T-helper 9 cell (primary cell): ENCODE measurements around the gene TLX1.

Experiments
- DNase-seq: peaks from one replicate; pipeline ENCODE4 v3.0.0-alpha.2; 2020

TLX1 gene

GRCh38 chr10:101112799-101113594 lies 18.1 kb upstream of the TLX1 start:
- DNase-seq = no peak

- DNase-seq = no peak
Measured at GRCh38 chr10:101113890-101114403, 17.2 kb upstream of the TLX1 start.

GRCh38 chr10:101114646-101115045 lies 16.5 kb upstream of the TLX1 start:
- no peak for DNase-seq

- DNase-seq = no peak
Measured at GRCh38 chr10:101116754-101117153, 14.3 kb upstream of the TLX1 start.

- DNase-seq = no peak
Measured at GRCh38 chr10:101118031-101118430, 13.1 kb upstream of the TLX1 start.

- no peak for DNase-seq
Measured at GRCh38 chr10:101120520-101120883, 10.6 kb upstream of the TLX1 start.

GRCh38 chr10:101120884-101121653 lies 10.0 kb upstream of the TLX1 start:
- DNase-seq = peak; percentile 24

GRCh38 chr10:101121654-101122031 lies 9.5 kb upstream of the TLX1 start:
- no peak for DNase-seq

- no peak for DNase-seq
Measured at GRCh38 chr10:101122270-101123084, 8.6 kb upstream of the TLX1 start.

GRCh38 chr10:101123085-101123814 lies 7.8 kb upstream of the TLX1 start:
- DNase-seq = no peak

- no peak for DNase-seq
Measured at GRCh38 chr10:101123815-101124617, 7.1 kb upstream of the TLX1 start.

- no peak for DNase-seq
Measured at GRCh38 chr10:101124933-101125332, 6.2 kb upstream of the TLX1 start.

- no peak for DNase-seq
Measured at GRCh38 chr10:101126684-101127628, 4.1 kb upstream of the TLX1 start.

- no peak for DNase-seq
Measured at GRCh38 chr10:101130141-101130540, 959 bp upstream of the TLX1 start.

- no peak for DNase-seq
Measured at GRCh38 chr10:101131962-101132635, 999 bp downstream of the TLX1 start.

GRCh38 chr10:101132636-101133473 lies 1.8 kb downstream of the TLX1 start:
- DNase-seq = no peak

- DNase-seq = no peak
Measured at GRCh38 chr10:101133489-101134298, 2.6 kb downstream of the TLX1 start.
